CD14-positive monocyte (primary cell): ENCODE data around the gene FAHD2A. TPM values are rescaled to one million over a fixed set of nuclear protein-coding genes. Genes with fewer than 3 reads are reported as not detected.

Experiments used
- DNase-seq, 3 donors: peaks; one replicate each; pipeline ENCODE4 v3.0.0-alpha.2; 2011 to 2022
- H2AFZ ChIP-seq: 2 replicates; pipeline ENCODE4 v1.6.0; 2012; ENCODE audit warnings: mild to moderate bottlenecking, low read depth, low read length, inconsistent platforms; ENCODE audit not compliant: insufficient read depth, poor library complexity, severe bottlenecking
- H3K27ac ChIP-seq, 2 donors: 1 replicate in 1 of 2; 2 replicates in 1 of 2; pipeline ENCODE4 v1.5.1; 2012 to 2013; ENCODE audit warnings: low read length in 2 of 2, control low read depth in 1 of 2, inconsistent platforms in 1 of 2, low read depth in 1 of 2, mild to moderate bottlenecking in 1 of 2
- H3K27me3 ChIP-seq, 2 donors: one replicate each; pipeline versions ENCODE4 v1.6.0 to v1.6.1; 2011 to 2013; ENCODE audit warnings: low read length in 2 of 2; ENCODE audit not compliant: control insufficient read depth in 2 of 2, insufficient read depth in 2 of 2
- H3K36me3 ChIP-seq, 2 donors: replicated peaks in 1 of 2; 1 replicate in 1 of 2; 2 replicates in 1 of 2; pipeline versions ENCODE4 v1.5.1 to v1.6.1; 2012 to 2013; ENCODE audit warnings: low read length in 2 of 2, control low read depth in 1 of 2, inconsistent platforms in 1 of 2, mild to moderate bottlenecking in 1 of 2; ENCODE audit not compliant: insufficient read depth in 2 of 2, control insufficient read depth in 1 of 2
- H3K4me1 ChIP-seq, 2 donors: 1 replicate in 1 of 2; 2 replicates in 1 of 2; pipeline versions ENCODE4 v1.5.1 to v1.6.1; 2012 to 2013; ENCODE audit warnings: low read length in 2 of 2, control low read depth in 1 of 2, inconsistent platforms in 1 of 2, mild to moderate bottlenecking in 1 of 2, moderate library complexity in 1 of 2; ENCODE audit not compliant: insufficient read depth in 2 of 2, control insufficient read depth in 1 of 2
- H3K4me2 ChIP-seq: replicated peaks from 2 replicates; pipeline ENCODE3; 2012; ENCODE audit warnings: low read length, moderate library complexity, mild to moderate bottlenecking; ENCODE audit not compliant: poor library complexity, severe bottlenecking; ENCODE audit errors: extremely low read depth
- H3K4me3 ChIP-seq, 3 experiments: fragments of 200-600 bp in 1 of 3; sonication (generic) in 1 of 3; replicated peaks in 1 of 3; 1 replicate in 2 of 3; 2 replicates in 1 of 3; pipeline ENCODE4 v1.5.1; 2011 to 2013; ENCODE audit warnings: low read length in 3 of 3, mild to moderate bottlenecking in 3 of 3, control low read depth in 2 of 3, low read depth in 2 of 3, inconsistent platforms in 1 of 3, moderate library complexity in 1 of 3
- H3K79me2 ChIP-seq: 2 replicates; pipeline ENCODE4 v1.6.0; 2012; ENCODE audit warnings: mild to moderate bottlenecking, control low read depth, inconsistent platforms, low read length, moderate library complexity; ENCODE audit not compliant: insufficient read depth
- H3K9ac ChIP-seq: 2 replicates; pipeline ENCODE4 v1.6.0; 2017; ENCODE audit warnings: low read length, mild to moderate bottlenecking; ENCODE audit not compliant: insufficient read depth, poor library complexity, severe bottlenecking
- H3K9me3 ChIP-seq, 2 donors: replicated peaks in 1 of 2; 1 replicate in 1 of 2; 2 replicates in 1 of 2; pipeline versions ENCODE4 v1.5.1 to v1.6.1; 2012 to 2013; ENCODE audit warnings: low read length in 2 of 2, control low read depth in 1 of 2; ENCODE audit not compliant: control insufficient read depth in 1 of 2, insufficient read depth in 1 of 2
- H4K20me1 ChIP-seq: 2 replicates; pipeline ENCODE4 v1.6.0; 2012; ENCODE audit warnings: mild to moderate bottlenecking, low read length, control low read depth, moderate library complexity; ENCODE audit not compliant: insufficient read depth
- H3K27ac Mint-ChIP-seq, 7 donors: one replicate each; pipeline ENCODE4 v1.8.0; 2020; ENCODE audit warnings: mild to moderate bottlenecking in 7 of 7, mixed read lengths in 7 of 7, moderate library complexity in 6 of 7, inconsistent platforms in 2 of 7
- H3K27me3 Mint-ChIP-seq, 3 donors: one replicate each; pipeline ENCODE4 v1.8.0; 2021 to 2022; ENCODE audit warnings: low read depth in 3 of 3, mild to moderate bottlenecking in 3 of 3, mixed read lengths in 3 of 3, moderate library complexity in 3 of 3, inconsistent platforms in 1 of 3
- H3K36me3 Mint-ChIP-seq, 2 donors: one replicate each; pipeline ENCODE4 v1.8.0; 2020; ENCODE audit warnings: mixed read lengths in 2 of 2, inconsistent platforms in 1 of 2, mild to moderate bottlenecking in 1 of 2
- H3K4me1 Mint-ChIP-seq: one replicate; pipeline ENCODE4 v1.8.0; 2020; ENCODE audit warnings: mild to moderate bottlenecking, mixed read lengths
- H3K4me3 Mint-ChIP-seq, 2 donors: one replicate each; pipeline ENCODE4 v1.8.0; 2020; ENCODE audit warnings: mild to moderate bottlenecking in 2 of 2, mixed read lengths in 2 of 2, moderate library complexity in 1 of 2
- H3K9me3 Mint-ChIP-seq, 7 donors: one replicate each; pipeline ENCODE4 v1.8.0; 2020 to 2022; ENCODE audit warnings: mixed read lengths in 7 of 7, mild to moderate bottlenecking in 6 of 7, moderate library complexity in 6 of 7, inconsistent platforms in 2 of 7
- WGBS: methylation state at CpG from one replicate; pipeline ENCODE4 v1.1.5; 2013; ENCODE audit warnings: missing lambda C conversion rate; ENCODE audit not compliant: insufficient coverage; 5-methylcytosine and 5-hydroxymethylcytosine counted together
- intact Hi-C, 2 donors: fragments of 100-400 bp; cut with micrococcal nuclease; formaldehyde crosslinking; loops; one replicate each; pipeline versions ENCODE4 v1.15.0 to v1.15.1; 2023
- polyA plus RNA-seq, 3 donors: library from polyadenylated mRNA; depleted of rRNA in 1 of 3; unstranded in 2 of 3; stranded (reverse) in 1 of 3; fragments of 300-500 nt in 2 of 3; fragments of >200 nt in 1 of 3; fragmentation: Illumina TruSeq in 2 of 3; gene quantifications; 1 replicate in 2 of 3; 2 replicates in 1 of 3; pipeline ENCODE4 v1.2.3, GENCODE V29; 2012 to 2021
- TF ChIP-seq, protein P1 (sequence below): fragments of 200-600 bp; IDR thresholded peaks from one replicate; pipeline ENCODE4 v1.8.0; 2022; ENCODE audit warnings: antibody characterized with exemption, mild to moderate bottlenecking

The FAHD2A gene
- polyA plus RNA-seq, 3 donors: 9.7 to 17.1 (median 10.5) TPM

DNA sequence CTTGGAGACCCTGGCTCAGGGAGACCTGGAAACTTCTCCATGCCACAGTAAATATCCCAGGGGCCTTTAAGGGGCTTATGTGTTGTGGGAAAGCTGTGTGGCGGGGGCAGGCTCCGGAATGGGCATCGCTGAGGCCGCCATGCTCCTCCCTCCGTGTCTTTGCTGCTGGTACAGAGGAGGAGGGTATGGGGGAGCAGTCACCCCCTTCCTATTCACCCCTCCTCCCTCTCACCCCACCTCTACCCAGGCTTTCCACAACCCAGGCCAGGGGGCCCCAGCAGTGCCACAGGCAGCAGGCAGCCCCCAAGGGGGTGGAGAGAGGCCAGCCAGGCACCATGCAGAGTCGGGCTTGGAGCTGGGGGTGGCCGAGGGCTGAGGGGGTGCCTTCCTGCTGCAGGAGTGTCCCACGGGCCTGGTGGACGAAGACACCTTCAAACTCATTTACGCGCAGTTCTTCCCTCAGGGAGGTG, 28.0 kb upstream of the FAHD2A start:
- WGBS: 98% methylated on average over 6 of the region's 11 CpGs
- no peak overlapping the region for H3K4me2 ChIP-seq
- Mint-ChIP-seq H3K9me3 (peaks cover 0 to 4% (median 2%) of the 10 kb centered on the region in 7 donors), H3K27ac (no peak overlapping the region), H3K4me3 (no peak overlapping the region), H3K27me3 (peaks cover 0 to 9% (median 5%) of the 10 kb centered on the region in 3 donors), H3K36me3 (no peaks in the 10 kb centered on the region), H3K4me1 (no peaks in the 10 kb centered on the region)
- TF ChIP-seq, protein P1, sequence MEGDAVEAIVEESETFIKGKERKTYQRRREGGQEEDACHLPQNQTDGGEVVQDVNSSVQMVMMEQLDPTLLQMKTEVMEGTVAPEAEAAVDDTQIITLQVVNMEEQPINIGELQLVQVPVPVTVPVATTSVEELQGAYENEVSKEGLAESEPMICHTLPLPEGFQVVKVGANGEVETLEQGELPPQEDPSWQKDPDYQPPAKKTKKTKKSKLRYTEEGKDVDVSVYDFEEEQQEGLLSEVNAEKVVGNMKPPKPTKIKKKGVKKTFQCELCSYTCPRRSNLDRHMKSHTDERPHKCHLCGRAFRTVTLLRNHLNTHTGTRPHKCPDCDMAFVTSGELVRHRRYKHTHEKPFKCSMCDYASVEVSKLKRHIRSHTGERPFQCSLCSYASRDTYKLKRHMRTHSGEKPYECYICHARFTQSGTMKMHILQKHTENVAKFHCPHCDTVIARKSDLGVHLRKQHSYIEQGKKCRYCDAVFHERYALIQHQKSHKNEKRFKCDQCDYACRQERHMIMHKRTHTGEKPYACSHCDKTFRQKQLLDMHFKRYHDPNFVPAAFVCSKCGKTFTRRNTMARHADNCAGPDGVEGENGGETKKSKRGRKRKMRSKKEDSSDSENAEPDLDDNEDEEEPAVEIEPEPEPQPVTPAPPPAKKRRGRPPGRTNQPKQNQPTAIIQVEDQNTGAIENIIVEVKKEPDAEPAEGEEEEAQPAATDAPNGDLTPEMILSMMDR: no peak
- no peaks in the 10 kb centered on the region for H3K4me1 ChIP-seq
- H4K20me1 ChIP-seq: no peaks in the 10 kb centered on the region
- no peaks in the 10 kb centered on the region for H3K27me3 ChIP-seq
- H3K9me3 ChIP-seq: no peaks in the 10 kb centered on the region
- DNase-seq: no peak
- no peak overlapping the region for H3K27ac ChIP-seq
- no peak overlapping the region for H3K9ac ChIP-seq
- no peaks in the 10 kb centered on the region for H3K36me3 ChIP-seq
- H3K79me2 ChIP-seq: no peaks in the 10 kb centered on the region
- H3K4me3 ChIP-seq: no peak overlapping the region
- H2AFZ ChIP-seq: no peak overlapping the region
- intact Hi-C loops: no loop called here

DNA sequence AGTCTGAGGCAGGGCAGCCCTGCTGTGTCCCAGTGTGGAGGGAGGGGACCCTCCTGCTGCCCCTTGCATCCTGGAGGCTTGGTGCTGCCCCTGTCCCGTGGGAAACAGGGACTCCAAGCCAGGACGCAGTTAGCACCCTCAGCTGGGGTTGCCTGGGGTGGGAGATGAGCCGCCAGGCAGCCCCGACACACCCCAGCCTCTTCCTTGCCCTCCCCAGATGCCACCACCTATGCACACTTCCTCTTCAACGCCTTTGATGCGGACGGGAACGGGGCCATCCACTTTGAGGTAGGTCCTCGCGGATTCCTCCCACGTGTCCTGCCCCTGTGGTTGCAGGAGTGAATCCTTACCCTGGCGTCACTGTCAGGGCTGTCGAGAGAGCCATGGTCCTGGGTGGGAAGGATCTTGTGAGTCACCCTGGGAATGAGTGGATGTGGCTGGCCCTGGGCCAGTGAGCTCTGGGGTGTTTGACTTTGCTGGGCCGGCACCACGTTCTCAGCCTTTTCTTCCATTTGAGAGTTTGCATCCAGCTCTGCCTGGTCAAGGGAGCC, 27.5 kb upstream of the FAHD2A start:
- H3K27ac Mint-ChIP-seq: peak overlapping the region in 1 of 7 donors; percentile 50
- Histone ChIP-seq H3K9me3 (no peaks in the 10 kb centered on the region), H3K79me2 (no peaks in the 10 kb centered on the region), H3K4me1 (no peaks in the 10 kb centered on the region), H3K36me3 (no peaks in the 10 kb centered on the region), H3K9ac (no peak overlapping the region), H3K27ac (no peak overlapping the region), H4K20me1 (no peaks in the 10 kb centered on the region), H3K4me3 (no peak overlapping the region), H3K27me3 (no peaks in the 10 kb centered on the region), H2AFZ (no peak overlapping the region), H3K4me2 (no peak overlapping the region)
- no peak for DNase-seq
- WGBS: 86% methylated on average over 13 of the region's 15 CpGs
- TF ChIP-seq, protein P1: no peak
- no peak overlapping the region for H3K4me3 Mint-ChIP-seq
- peaks cover 0 to 7% (median 5%) of the 10 kb centered on the region in 3 donors for H3K27me3 Mint-ChIP-seq
- peaks cover 0 to 5% (median 2%) of the 10 kb centered on the region in 7 donors for H3K9me3 Mint-ChIP-seq
- H3K36me3 Mint-ChIP-seq: no peaks in the 10 kb centered on the region
- no peaks in the 10 kb centered on the region for H3K4me1 Mint-ChIP-seq
- intact Hi-C loops: no loop called here
